SH-SY5Y (cell line): ENCODE data around the gene C12orf56.

ENCODE experiments used
- GATA2 ChIP-seq: IDR thresholded peaks from 2 replicates; pipeline ENCODE4 v1.6.1; 2011; ENCODE audit warnings: mild to moderate bottlenecking, low read depth, low read length
- GATA3 ChIP-seq: IDR thresholded peaks from 2 replicates; pipeline ENCODE4 v1.6.1; 2011; ENCODE audit warnings: low read depth, mild to moderate bottlenecking, low read length, moderate library complexity

DNA sequence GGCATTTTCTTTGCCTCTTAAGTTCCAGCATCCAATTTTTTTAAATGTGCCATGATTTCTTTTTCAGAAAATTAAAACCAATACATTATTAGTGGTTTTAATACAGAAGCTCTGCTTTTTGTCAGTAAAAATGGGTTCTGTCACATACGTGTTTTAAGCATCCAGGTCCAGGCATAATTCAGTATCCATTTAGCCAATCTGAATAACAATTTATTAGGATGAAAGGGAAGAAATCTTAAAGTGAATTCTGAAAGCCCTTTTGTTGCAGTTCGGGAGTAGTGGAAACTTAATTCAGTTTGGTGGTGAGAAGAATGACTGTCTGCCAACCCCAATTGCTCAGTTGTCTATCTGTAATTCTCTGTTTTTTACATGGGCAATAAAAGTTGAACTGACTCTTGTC, 20.9 kb upstream of the C12orf56 start:
- TF ChIP-seq GATA2 = no peak
- TF ChIP-seq GATA3 = no peak
